T-helper 22 cell (primary cell): ENCODE results near the gene MMP21.

Experiments used
- DNase-seq: peaks from one replicate; pipeline ENCODE4 v3.0.0-alpha.2; 2020; ENCODE audit warnings: low read depth

Gene MMP21

DNA sequence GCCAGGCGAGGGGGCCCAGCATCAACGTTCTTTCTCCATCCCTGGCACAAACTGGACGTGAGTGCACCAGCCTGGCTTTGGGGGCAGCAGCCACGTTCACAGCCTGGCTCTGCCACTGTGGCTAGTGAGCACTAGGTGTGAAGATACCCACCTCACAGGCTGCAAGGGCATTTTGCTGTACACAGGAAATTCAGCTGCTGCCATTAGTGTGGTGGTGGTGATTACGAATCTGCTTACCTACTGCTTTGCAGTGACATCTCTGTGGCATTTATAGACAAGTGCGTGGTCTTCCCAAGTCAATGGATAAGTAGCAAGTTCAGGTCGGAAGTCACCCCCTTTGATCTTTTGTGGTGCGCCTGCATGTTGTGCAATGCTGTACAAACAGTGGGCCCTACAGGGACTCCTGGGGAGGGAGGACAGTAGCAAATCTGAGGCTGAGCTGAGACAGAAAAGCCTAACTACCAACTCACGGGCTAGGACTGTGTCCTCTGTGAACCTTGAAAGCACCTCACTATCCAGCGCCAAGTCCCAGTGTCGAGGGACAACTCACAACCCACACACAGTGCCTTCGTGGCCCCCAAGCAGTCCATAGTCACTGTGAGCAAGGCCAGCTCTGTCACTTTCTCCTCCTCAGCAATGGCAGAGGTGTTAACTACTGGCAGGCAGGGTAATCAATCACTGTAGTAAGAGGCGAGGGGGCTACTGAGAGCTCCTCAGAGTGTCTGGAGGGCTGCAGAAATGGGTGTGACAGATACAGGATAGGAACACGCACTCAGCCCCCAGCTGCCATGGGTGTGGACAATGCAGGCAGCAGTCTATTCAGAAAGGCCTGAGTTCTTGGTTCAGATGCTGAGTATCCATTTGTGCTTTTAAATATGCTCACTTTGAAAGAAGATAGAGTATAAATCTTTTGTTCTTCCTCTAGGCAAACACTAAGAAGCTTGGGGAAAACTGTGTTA, 17.0 kb upstream of the MMP21 start:
- no peak for DNase-seq

DNA sequence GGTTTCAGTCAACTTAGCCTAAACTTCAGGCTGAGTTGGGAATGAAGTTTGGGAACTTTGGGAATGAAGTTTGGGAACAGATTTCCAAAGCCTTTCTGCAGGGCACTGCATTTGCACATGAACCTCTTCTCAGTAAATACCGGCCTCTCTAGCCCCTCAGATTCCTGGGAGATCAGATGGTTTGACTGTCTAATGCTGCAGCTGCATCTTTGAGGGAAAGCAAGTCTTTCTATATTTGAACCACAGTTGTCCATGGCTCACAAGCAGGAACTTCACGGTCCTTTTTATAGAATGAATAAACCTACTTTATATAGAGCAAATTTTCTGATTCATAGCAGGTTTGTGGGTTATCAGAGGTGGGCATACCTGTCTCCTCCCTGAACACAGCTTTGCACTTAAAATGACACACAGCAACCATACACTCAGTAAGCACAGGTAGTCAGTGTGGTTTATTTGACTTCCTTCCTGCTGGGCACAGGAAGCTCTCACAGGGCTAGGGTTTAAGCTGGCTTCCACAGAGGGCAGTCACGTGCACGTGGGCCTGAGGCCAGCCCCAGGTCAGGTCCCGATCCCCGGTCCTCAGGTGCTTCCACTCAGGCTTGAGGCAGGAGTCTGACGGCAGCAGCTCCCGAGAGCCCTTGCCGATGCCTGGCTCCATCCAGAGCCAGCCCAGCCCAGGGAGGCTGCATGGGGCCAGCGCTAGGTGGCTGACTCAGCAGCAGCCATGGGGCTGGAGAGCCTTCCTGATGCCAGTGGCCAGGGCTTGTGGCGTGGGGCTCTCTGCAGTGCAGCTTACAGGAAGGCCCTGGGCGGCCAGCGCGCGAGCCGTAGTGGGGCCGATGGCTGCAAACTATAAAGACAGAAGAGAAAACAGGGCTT, 12.8 kb upstream of the MMP21 start:
- DNase-seq, result no peak

- no peak for DNase-seq
These were observed 10.2 kb upstream of the MMP21 start for GRCh38 chr10:125785791-125786190.

DNA sequence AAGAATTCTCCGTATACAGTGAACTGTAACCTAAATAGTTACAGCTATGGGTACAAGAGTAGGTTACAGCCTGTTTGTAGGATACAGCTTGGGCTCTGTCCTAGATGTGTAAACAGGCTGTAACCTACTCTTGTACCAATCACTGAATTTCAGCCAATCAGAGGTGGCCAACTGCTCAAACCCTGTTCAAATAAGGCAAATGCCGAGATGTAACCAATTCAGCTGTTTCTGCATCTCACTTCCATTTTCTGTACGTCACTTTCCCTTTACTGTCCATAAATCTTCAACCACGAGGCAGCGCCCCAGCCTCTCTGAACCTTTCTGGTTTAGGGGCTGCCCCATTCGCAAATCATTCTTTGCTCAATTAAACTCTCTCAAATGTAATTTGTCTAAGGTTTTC, 8.3 kb upstream of the MMP21 start:
- no peak for DNase-seq

- no peak for DNase-seq
These were observed 7.8 kb upstream of the MMP21 start for GRCh38 chr10:125783408-125783807.

DNA sequence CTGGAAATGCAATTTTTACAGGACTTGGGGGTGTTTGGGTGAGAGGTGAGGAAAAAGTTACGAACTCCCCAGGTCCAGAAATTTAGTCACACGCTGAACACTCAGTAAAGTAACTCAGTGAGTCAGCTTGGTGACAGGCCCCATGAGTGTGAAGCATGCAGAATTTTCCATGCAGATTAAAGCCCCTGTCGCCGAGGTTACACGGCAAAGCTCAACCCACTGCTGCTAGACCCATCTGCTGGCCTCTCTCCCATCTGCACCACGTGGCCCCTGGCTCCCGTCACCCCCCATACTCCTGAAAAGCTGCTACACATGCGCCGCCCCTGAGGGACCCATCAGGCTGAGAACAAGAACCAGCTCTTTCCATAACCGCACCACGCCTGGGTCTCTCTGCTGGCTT, 7.0 kb upstream of the MMP21 start:
- no peak for DNase-seq

- no peak for DNase-seq
These were observed 6.4 kb upstream of the MMP21 start for GRCh38 chr10:125782054-125782453.

GRCh38 chr10:125781374-125781773, 5.8 kb upstream of the MMP21 start:
- DNase-seq, result no peak

DNA sequence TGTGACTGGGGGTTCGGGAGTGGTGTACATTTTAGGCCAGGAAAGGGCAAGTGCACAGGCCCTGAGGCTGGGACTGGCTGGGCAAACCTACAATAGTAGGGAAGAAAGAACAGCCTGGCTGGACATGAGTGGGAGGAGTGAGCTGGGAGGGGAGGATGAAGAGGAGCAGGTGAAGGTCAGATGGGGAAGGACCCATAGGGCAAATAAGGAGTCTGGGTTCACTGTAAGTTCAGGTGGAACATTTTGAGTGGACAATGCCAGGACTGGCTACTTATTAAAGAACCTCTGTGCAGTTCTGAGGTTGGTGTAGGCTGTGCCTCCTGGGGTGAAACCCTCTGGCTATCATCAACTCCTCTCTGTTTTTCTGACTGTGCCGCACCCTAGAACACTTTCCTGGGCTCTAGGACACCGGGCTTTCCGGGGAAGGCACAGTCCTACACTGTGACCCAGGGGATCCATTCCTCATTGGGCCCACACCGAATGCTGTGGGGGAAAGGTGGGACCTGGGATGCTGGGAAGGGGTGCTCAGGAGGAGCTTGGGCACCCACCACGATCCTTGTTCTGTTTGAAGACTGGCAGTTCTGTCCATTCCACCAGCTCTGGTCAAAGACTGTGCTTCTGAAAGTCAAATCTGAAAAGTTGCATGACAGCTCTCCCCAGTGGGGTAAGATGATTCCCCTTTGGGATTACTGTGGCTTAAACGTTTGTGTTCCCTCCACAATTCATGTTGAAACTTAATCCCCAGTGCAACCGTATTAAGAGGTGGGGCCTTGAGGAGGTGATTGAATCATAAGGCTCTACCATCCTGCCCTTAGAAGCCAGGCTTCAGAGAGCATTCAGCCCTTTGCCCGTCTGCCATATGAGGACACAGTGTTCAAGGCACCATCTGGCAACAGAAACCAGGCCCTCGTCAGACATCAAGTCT, 4.0 kb upstream of the MMP21 start:
- no peak for DNase-seq

- DNase-seq, result no peak
These were observed 2.9 kb upstream of the MMP21 start for GRCh38 chr10:125778556-125778955.

DNA sequence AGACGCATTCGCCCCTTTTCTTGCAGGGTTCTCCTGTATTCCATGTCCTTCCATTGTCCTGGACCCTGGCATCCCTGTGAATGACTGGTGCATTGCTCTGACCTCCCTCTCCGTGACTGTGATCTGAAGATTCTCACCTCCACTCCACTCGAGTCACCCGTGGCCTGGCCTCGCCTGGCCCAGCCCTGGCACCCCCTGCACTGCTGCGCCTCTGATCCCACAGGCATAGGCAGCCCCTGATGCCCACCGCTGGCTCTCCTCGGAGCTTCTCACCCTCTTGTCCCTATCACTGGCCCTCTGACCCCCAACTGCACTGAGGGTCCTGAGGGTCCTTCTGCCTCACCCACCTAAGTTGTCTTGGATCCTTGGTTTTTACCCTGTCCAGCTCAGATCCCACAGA, 2.2 kb upstream of the MMP21 start:
- DNase-seq, result no peak

GRCh38 chr10:125774581-125775191, 935 bp downstream of the MMP21 start:
- no peak for DNase-seq

DNA sequence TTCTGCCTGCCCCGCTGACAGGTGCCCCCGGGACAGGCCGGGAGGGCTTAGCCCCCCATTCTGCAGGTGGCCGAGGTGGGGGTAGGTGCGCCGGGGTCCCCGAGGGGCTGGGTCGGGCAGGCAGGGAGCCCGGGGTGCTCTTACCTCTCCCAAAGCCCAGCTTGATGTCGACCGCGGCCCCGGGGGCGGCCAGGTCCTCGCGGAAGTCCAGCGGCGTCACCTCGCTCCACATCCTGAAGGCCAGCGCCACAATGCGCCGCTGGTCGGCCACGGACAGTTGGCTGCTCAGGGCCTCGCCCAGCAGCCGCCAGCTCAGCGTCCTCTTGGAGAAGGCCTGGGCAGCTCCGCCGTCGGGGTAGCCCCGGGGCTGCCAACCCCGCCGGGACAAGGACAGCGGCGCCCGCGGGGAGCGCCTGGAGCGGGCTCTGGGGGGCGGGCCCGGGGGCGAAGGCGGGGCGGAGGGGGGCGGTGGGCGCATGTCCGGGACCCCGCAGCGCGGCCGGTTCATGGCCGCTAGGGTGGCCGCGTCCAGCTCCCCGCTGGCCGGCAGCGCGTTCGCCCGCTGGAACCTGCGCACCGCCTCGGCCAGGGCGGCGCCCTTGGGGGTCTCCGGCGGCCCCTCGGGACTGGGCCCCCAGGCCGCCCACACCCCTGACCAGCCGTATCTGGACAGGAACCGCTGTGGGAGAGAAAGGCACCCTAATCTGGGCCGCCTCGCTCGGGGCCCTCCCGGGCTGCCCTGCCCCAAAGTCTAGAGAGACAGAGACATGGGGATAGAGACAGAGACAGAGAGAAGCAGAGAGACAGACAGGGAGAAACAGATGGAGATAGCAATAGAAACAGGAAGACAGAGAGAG, 1.7 kb downstream of the MMP21 start:
- DNase-seq, result no peak

DNA sequence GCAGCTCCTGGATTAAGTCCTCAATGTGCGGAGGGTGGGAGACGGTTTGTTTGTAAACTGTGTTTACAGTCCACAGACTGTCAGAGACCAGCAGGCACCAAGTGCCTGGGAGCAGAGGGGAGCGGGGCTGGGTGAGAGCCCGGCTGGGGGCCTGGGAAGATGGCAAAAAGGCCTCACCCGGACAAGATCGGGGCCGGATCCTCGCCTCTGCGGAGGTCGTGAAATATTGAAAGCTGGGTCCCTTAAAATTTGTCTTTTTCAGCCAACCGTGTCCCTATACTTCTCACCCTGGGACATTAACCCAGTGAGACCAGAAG, 2.8 kb downstream of the MMP21 start:
- no peak for DNase-seq

- no peak for DNase-seq
These were observed 3.3 kb downstream of the MMP21 start for GRCh38 chr10:125772112-125772863.

DNA sequence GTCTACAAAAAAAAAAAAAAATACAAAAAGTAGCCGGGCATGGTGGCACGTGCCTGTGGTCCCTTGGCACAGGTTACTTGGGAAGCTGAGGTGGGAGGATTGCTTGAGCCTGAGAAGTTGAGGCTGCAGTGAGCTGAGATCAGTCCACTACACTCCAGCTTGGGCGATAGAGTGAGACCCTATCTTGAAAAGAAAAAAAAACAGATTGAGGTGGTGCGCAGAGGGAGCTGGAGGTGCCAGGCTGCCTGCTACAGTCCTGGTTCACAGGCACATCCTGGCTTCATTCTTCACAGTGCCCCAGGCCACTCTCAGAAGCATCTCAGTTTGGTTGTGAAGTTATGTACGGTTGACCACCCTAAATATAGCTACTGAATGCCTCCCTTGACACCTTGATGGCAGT, 4.8 kb downstream of the MMP21 start:
- DNase-seq, result no peak

- DNase-seq, result no peak
These were observed 6.4 kb downstream of the MMP21 start for GRCh38 chr10:125769175-125769574.

DNA sequence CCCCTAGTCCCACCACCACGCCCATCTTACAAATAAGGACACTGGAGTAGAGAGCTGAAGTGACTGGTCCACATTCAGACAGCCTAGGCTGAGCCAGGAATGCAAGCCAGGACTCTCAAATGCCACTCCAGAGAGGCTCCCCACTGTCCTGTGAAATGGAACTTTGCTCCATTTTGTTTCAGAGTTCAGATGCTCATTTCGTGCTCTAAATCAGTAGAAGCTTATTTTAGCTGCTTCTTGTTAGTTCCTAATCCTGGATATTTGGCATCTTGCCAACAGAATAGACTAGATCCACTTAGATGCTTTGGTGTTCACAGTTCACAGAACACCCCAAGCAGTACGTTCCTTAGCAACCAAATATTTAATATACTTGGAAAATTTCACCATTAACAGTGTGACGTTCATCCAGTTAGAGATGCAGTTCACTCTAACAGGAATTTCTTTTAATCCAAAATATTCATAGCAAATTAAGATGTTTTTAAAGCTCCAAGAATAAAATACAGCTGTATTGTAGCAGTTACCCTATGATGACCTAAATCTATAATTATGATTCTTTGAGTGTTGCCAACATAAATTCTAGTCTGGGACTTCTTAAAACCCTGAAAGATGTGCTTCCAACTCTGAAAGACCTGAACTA, 7.3 kb downstream of the MMP21 start:
- DNase-seq, result no peak

GRCh38 chr10:125766511-125766910, 9.1 kb downstream of the MMP21 start:
- no peak for DNase-seq
